K562 (cell line): ENCODE results near the gene IGF2R. TPM values are rescaled to one million over a fixed set of nuclear protein-coding genes. Genes with fewer than 3 reads are reported as not detected.

Experiments
- ATAC-seq: fragments of 200-7000 bp; cut with Tn5 transposase; 3 replicates; pipeline ENCODE4 v1.9.1; 2020; ENCODE audit warnings: moderate library complexity
- BruUV-seq: library from RNA; stranded (reverse); fragments of 400-500 nt; replicated peaks from 2 replicates; lab custom pipeline; 2021; lab: Mats Ljungman, UMichigan
- CTCF ChIA-PET: fragments of 300-600 bp; formaldehyde crosslinking; extraction: SDS; loops from one replicate; lab custom pipeline; 2021; ENCODE audit warnings: low intra/inter-chr PET ratio; lab: Yijun Ruan, JAX
- POLR2A ChIA-PET: fragments of 300-600, 350-650 bp; sonication (Branson Sonifier 250); formaldehyde crosslinking; extraction: SDS; loops from one replicate; lab custom pipeline; 2021; ENCODE audit warnings: antibody characterized with exemption, inconsistent platforms; lab: Yijun Ruan, JAX
- DNase-seq, 4 experiments: peaks; one replicate each; pipeline versions ENCODE4 v3.0.0 to v3.0.0-alpha.2; 2011 to 2018; ENCODE audit warnings: low spot score in 3 of 4, mixed read lengths in 3 of 4; ENCODE audit errors: extremely low read depth in 1 of 4
- FAIRE-seq: peaks from 2 replicates; lab custom pipeline; 2011; peaks lifted over from hg19 to GRCh38; lab: Jason Lieb, UNC
- H2AFZ ChIP-seq: 2 replicates; pipeline ENCODE4 v1.6.0; 2011; ENCODE audit warnings: low read depth, low read length, control low read depth, inconsistent platforms
- H3K27ac ChIP-seq: fragments of 200-600 bp; 3 replicates; pipeline ENCODE4 v1.8.0; 2011; ENCODE audit warnings: low read depth, mild to moderate bottlenecking, control low read depth, inconsistent platforms, low read length, moderate library complexity, mixed read lengths; ENCODE audit errors: extremely low read depth
- H3K27me3 ChIP-seq, 2 experiments: fragments of 300-600 bp in 1 of 2; 2 replicates in 1 of 2; 3 replicates in 1 of 2; pipeline versions ENCODE4 v1.6.0 to v1.8.0; 2011; ENCODE audit warnings: inconsistent platforms in 2 of 2, low read length in 2 of 2, mild to moderate bottlenecking in 1 of 2, mixed read lengths in 1 of 2, moderate library complexity in 1 of 2; ENCODE audit not compliant: control insufficient read depth in 2 of 2, insufficient read depth in 2 of 2
- H3K36me3 ChIP-seq: fragments of 300-600 bp; 3 replicates; pipeline ENCODE4 v1.8.0; 2011; ENCODE audit warnings: mild to moderate bottlenecking, low read length, inconsistent platforms; ENCODE audit not compliant: control insufficient read depth, insufficient read depth
- H3K4me1 ChIP-seq, 2 experiments: fragments of 200-600 bp in 1 of 2; replicated peaks in 1 of 2; 2 replicates in 1 of 2; 3 replicates in 1 of 2; pipeline versions ENCODE4 v1.5.1 to v1.8.0; 2011; ENCODE audit warnings: inconsistent platforms in 2 of 2, low read length in 2 of 2, mild to moderate bottlenecking in 1 of 2, mixed read lengths in 1 of 2, moderate library complexity in 1 of 2; ENCODE audit not compliant: control insufficient read depth in 2 of 2, insufficient read depth in 2 of 2
- H3K4me2 ChIP-seq: 2 replicates; pipeline ENCODE4 v1.6.1; 2011; ENCODE audit warnings: low read length, control low read depth, inconsistent platforms, mixed read lengths; ENCODE audit not compliant: insufficient read depth
- H3K4me3 ChIP-seq: fragments of 200-600 bp; sonication (generic), shearing (Covaris generic); 2 replicates; pipeline ENCODE4 v1.5.1; 2016; ENCODE audit warnings: control low read depth, inconsistent platforms
- H3K79me2 ChIP-seq: fragments of 200-600 bp; 3 replicates; pipeline ENCODE4 v1.8.0; 2011; ENCODE audit warnings: low read length, inconsistent platforms; ENCODE audit not compliant: control insufficient read depth, insufficient read depth
- H3K9ac ChIP-seq, 2 experiments: 2 replicates each; pipeline versions ENCODE4 v1.6.0 to v1.6.1; 2011; ENCODE audit warnings: low read depth in 2 of 2, low read length in 2 of 2, control low read depth in 1 of 2, inconsistent platforms in 1 of 2, mild to moderate bottlenecking in 1 of 2, mixed read lengths in 1 of 2; ENCODE audit not compliant: insufficient read depth in 1 of 2
- H3K9me1 ChIP-seq: one replicate; pipeline ENCODE4 v1.6.0; 2011; ENCODE audit warnings: inconsistent platforms, mild to moderate bottlenecking, low read length, moderate library complexity; ENCODE audit not compliant: control insufficient read depth, insufficient read depth
- H3K9me3 ChIP-seq: replicated peaks from 2 replicates; pipeline ENCODE4 v1.5.1; 2011; ENCODE audit warnings: low read depth, low read length, inconsistent platforms; ENCODE audit not compliant: control insufficient read depth, insufficient read depth
- H4K20me1 ChIP-seq: replicated peaks from 2 replicates; pipeline ENCODE4 v1.6.1; 2011; ENCODE audit warnings: low read length, inconsistent platforms, mixed read lengths; ENCODE audit not compliant: control insufficient read depth, insufficient read depth
- WGBS: fragments of 100-300 bp; shearing (Covaris generic); methylation state at CpG from one replicate; pipeline ENCODE4 v1.1.6; 2016; ENCODE audit warnings: low coverage, mixed read lengths; ENCODE audit not compliant: insufficient coverage; ENCODE audit errors: missing lambda C conversion rate; 5-methylcytosine and 5-hydroxymethylcytosine counted together
- in situ Hi-C: fragments of 300-500 bp; cut with MboI; formaldehyde crosslinking; loops from 4 replicates; pipeline ENCODE4 v1.15.0; 2018; ENCODE audit warnings: inconsistent platforms, mixed read lengths
- intact Hi-C: fragments of 100-400 bp; cut with micrococcal nuclease; formaldehyde crosslinking; loops from 2 replicates; pipeline ENCODE4 v1.14.2; 2022
- polyA plus RNA-seq, 8 experiments: library from polyadenylated mRNA; depleted of rRNA in 4 of 8; stranded (reverse) in 5 of 8; unstranded in 3 of 8; fragments of >200 nt; fragmentation: Nextera tagmentation in 2 of 8; fragmentation: Illumina TruSeq in 1 of 8; extraction: Ambion mirVana in 2 of 8; extraction: Trizol in 1 of 8; gene quantifications; 2 replicates each; pipeline versions ENCODE4 v1.2.1 to v1.2.3, GENCODE V29; 2011 to 2014; ENCODE audit warnings: inconsistent platforms in 1 of 8, missing spikeins in 1 of 8
- total RNA-seq, 7 experiments: library from RNA; depleted of rRNA in 6 of 7; stranded (reverse); fragments of >200 nt in 6 of 7; fragmentation: Illumina TruSeq in 2 of 7; extraction: Trizol in 2 of 7; gene quantifications; 2 replicates each; pipeline versions ENCODE4 v1.2.1 to v1.2.3, GENCODE V29; 2011 to 2021; ENCODE audit warnings: low replicate concordance in 1 of 7
- TF ChIP-seq, protein P1 (sequence below): fragments of 150-350 bp; conservative IDR thresholded peaks from 2 replicates; pipeline ENCODE4 v1.6.1; 2014; ENCODE audit warnings: low read length
- TF ChIP-seq, protein P2 (sequence below): fragments of 450-650 bp; IDR thresholded peaks from 2 replicates; pipeline ENCODE4 v1.6.1; 2016; ENCODE audit warnings: mild to moderate bottlenecking
- TF ChIP-seq, protein P3 (sequence below): fragments of 250-450 bp; sonication (Bioruptor Pico); IDR thresholded peaks from 2 replicates; pipeline ENCODE4 v1.4.0; 2020; ENCODE audit warnings: mild to moderate bottlenecking

Gene IGF2R
- total and polyA plus RNA-seq, 9 of the 15 experiments (the other 6 are each of a cell fraction or from before 2014, with no cell fraction given) = 3.5 to 92.3 (median 34.5) TPM

DNA sequence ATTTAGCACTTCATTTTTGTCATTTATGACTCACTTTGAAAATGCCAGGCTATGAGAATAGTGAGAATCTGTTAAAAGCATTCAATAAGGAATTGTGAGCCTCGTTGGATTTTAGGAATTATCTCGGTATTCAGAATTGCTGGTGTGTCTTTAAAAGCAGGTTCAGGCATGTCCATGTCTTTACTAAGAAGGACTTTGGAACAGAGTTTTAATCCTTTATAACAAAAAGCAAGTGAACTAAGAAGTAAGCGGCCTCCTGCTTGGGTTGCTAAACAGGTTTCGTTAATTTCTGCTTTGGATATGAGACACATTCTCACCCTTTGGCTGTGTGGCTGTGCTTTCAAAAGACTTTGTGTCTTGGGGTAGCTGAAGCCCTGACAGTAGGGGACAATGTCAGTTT, 74.9 kb downstream of the IGF2R start:
- FAIRE-seq = no peak
- Histone ChIP-seq H3K4me2 (no peak overlapping the region), H3K27ac (no peak overlapping the region), H3K79me2 (no peaks in the 10 kb centered on the region), H3K36me3 (peaks cover 99% of the 10 kb centered on the region), H2AFZ (no peak overlapping the region), H3K9me1 (peaks cover 3% of the 10 kb centered on the region), H3K4me3 (no peak overlapping the region), H3K9ac (no peak overlapping the region), H3K27me3 (no peaks in the 10 kb centered on the region), H4K20me1 (no peaks in the 10 kb centered on the region), H3K4me1 (peaks cover 5 to 9% of the 10 kb centered on the region in 2 experiments; a peak in 3 of 5 replicates), H3K9me3 (no peaks in the 10 kb centered on the region)
- in situ Hi-C loops (no loop called here), intact Hi-C loops (loop anchor here (5.0 to 10.0 kb wide), 2 partner anchors 71 to 159 kb away; no protein-coding TSS in a partner anchor)
- no peak for DNase-seq
- BruUV-seq = no TSS peak
- ATAC-seq = no peak
- TF ChIP-seq, protein P1, sequence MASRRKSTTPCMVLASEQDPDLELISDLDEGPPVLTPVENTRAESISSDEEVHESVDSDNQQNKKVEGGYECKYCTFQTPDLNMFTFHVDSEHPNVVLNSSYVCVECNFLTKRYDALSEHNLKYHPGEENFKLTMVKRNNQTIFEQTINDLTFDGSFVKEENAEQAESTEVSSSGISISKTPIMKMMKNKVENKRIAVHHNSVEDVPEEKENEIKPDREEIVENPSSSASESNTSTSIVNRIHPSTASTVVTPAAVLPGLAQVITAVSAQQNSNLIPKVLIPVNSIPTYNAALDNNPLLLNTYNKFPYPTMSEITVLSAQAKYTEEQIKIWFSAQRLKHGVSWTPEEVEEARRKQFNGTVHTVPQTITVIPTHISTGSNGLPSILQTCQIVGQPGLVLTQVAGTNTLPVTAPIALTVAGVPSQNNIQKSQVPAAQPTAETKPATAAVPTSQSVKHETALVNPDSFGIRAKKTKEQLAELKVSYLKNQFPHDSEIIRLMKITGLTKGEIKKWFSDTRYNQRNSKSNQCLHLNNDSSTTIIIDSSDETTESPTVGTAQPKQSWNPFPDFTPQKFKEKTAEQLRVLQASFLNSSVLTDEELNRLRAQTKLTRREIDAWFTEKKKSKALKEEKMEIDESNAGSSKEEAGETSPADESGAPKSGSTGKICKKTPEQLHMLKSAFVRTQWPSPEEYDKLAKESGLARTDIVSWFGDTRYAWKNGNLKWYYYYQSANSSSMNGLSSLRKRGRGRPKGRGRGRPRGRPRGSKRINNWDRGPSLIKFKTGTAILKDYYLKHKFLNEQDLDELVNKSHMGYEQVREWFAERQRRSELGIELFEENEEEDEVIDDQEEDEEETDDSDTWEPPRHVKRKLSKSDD = no peak
- TF ChIP-seq, protein P2, sequence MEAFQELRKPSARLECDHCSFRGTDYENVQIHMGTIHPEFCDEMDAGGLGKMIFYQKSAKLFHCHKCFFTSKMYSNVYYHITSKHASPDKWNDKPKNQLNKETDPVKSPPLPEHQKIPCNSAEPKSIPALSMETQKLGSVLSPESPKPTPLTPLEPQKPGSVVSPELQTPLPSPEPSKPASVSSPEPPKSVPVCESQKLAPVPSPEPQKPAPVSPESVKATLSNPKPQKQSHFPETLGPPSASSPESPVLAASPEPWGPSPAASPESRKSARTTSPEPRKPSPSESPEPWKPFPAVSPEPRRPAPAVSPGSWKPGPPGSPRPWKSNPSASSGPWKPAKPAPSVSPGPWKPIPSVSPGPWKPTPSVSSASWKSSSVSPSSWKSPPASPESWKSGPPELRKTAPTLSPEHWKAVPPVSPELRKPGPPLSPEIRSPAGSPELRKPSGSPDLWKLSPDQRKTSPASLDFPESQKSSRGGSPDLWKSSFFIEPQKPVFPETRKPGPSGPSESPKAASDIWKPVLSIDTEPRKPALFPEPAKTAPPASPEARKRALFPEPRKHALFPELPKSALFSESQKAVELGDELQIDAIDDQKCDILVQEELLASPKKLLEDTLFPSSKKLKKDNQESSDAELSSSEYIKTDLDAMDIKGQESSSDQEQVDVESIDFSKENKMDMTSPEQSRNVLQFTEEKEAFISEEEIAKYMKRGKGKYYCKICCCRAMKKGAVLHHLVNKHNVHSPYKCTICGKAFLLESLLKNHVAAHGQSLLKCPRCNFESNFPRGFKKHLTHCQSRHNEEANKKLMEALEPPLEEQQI = no peak
- TF ChIP-seq, protein P3, sequence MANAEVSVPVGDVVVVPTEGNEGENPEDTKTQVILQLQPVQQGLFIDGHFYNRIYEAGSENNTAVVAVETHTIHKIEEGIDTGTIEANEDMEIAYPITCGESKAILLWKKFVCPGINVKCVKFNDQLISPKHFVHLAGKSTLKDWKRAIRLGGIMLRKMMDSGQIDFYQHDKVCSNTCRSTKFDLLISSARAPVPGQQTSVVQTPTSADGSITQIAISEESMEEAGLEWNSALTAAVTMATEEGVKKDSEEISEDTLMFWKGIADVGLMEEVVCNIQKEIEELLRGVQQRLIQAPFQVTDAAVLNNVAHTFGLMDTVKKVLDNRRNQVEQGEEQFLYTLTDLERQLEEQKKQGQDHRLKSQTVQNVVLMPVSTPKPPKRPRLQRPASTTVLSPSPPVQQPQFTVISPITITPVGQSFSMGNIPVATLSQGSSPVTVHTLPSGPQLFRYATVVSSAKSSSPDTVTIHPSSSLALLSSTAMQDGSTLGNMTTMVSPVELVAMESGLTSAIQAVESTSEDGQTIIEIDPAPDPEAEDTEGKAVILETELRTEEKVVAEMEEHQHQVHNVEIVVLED (CRISPR knock-in tag) = no peak
- 96% methylated on average over 4 of the region's 4 CpGs for WGBS
- ChIA-PET CTCF (no interaction called here), POLR2A (no interaction called here)
